ENCODE results near the gene CRY2. TPM values are rescaled to one million over a fixed set of nuclear protein-coding genes. Genes with fewer than 3 reads are reported as not detected.

CRY2 gene
- 11.6 and 15.2 TPM in 2 replicates for total RNA-seq

GRCh38 chr11:45846974-45847910 is at the start of gene CRY2:
CRY2 (plus strand) TSS chr11:45847475; CDS start chr11:45847491, 16 bp downstream.

GRCh38 chr11:45804761-45805304 is 42.4 kb upstream of the CRY2 start, which contains the start of gene SLC35C1:
SLC35C1 (plus strand) TSS chr11:45805149; CDS start chr11:45805802, 653 bp downstream.

GRCh38 chr11:45885274-45885920 is 38.1 kb downstream of the CRY2 start, which contains the start of gene MAPK8IP1:
MAPK8IP1 (plus strand) TSS chr11:45885651; CDS start chr11:45885821, 170 bp downstream.

GRCh38 chr11:45906965-45907611 is 59.8 kb downstream of the CRY2 start, which contains the start of gene FREY1:
FREY1 (minus strand) TSS chr11:45907271; CDS start chr11:45907245, 26 bp downstream.

GRCh38 chr11:45917623-45918330 is 70.5 kb downstream of the CRY2 start, which contains the start of gene PEX16:
PEX16 (minus strand) TSS chr11:45917877; CDS start chr11:45917811, 66 bp downstream.

GRCh38 chr11:45922425-45923082 is 75.3 kb downstream of the CRY2 start, which contains the start of gene LARGE2:
LARGE2 (plus strand) TSS chr11:45922656; CDS start chr11:45922883, 227 bp downstream.

Other genes with a start within 250 kb of the CRY2 start
- gene CHST1, start 181.9 kb upstream of the CRY2 start, total RNA-seq = 0.14 and 1.7 TPM in 2 replicates
- 7.5 and 13.5 TPM in 2 replicates for gene SLC35C1, start 42.3 kb upstream of the CRY2 start, total RNA-seq
- 0.34 and 0.85 TPM in 2 replicates for gene MAPK8IP1, start 38.2 kb downstream of the CRY2 start, total RNA-seq
- gene FREY1, start 59.8 kb downstream of the CRY2 start, total RNA-seq = 0.68 and 1.4 TPM in 2 replicates
- 27.6 and 61.2 TPM in 2 replicates for gene PEX16, start 70.4 kb downstream of the CRY2 start, total RNA-seq
- gene LARGE2, start 75.2 kb downstream of the CRY2 start, total RNA-seq = 6.5 and 8.3 TPM in 2 replicates